H1 (cell line): ENCODE data around the gene ST6GALNAC2.
"Not testable (repeated sequence)": the region's sequence is repeated elsewhere in the genome, so short reads cannot be mapped to it uniquely, and the experiment has no call there.

Source experiments
- CHD2 ChIP-seq: IDR thresholded peaks from 2 replicates; pipeline ENCODE4 v1.6.1; 2012; ENCODE audit warnings: low read length, improper control_type of control experiment
- CTCF ChIP-seq, 3 experiments: IDR thresholded peaks; 1 replicate in 2 of 3; 2 replicates in 1 of 3; pipeline versions ENCODE4 v1.5.1 to v1.6.1; 2011; ENCODE audit warnings: low read length in 3 of 3, mild to moderate bottlenecking in 3 of 3, inconsistent platforms in 2 of 3, low read depth in 1 of 3, moderate library complexity in 1 of 3; ENCODE audit not compliant: insufficient read depth in 1 of 3; ENCODE audit errors: control extremely low read depth in 1 of 3
- GABPA ChIP-seq: IDR thresholded peaks from 2 replicates; pipeline ENCODE4 v1.6.1; 2011; ENCODE audit warnings: mild to moderate bottlenecking, low read length, moderate library complexity, borderline replicate concordance; ENCODE audit not compliant: insufficient read depth
- TAF1 ChIP-seq: IDR thresholded peaks from 2 replicates; pipeline ENCODE4 v1.6.1; 2011; ENCODE audit warnings: mild to moderate bottlenecking, low read depth, low read length
- TCF12 ChIP-seq: IDR thresholded peaks from 2 replicates; pipeline ENCODE4 v1.6.1; 2011; ENCODE audit warnings: low read depth, mild to moderate bottlenecking, low read length

- TF ChIP-seq CHD2; TCF12; CTCF (IDR thresholded peaks at IDR 0.05; ENCODE audit: control extremely low read depth in 1 of 3, insufficient read depth in 1 of 3, low read depth in 1 of 3, low read length in 3 of 3); GABPA; TAF1: not testable (repeated sequence)
These were observed 60.2 kb downstream of the ST6GALNAC2 start for GRCh38 chr17:76525513-76525833.
